NCI-H510A (cell line): ENCODE results near the gene RASGRP2.

Experiments
- DNase-seq: peaks from one replicate; lab custom pipeline; 2025; lab: John Stamatoyannopoulos, UW

RASGRP2 gene

GRCh38 chr11:64739871-64740270 is 4.1 kb downstream of the RASGRP2 start:
- DNase-seq: no peak

- no peak for DNase-seq
Measured at GRCh38 chr11:64736654-64737053, 7.3 kb downstream of the RASGRP2 start.

DNA sequence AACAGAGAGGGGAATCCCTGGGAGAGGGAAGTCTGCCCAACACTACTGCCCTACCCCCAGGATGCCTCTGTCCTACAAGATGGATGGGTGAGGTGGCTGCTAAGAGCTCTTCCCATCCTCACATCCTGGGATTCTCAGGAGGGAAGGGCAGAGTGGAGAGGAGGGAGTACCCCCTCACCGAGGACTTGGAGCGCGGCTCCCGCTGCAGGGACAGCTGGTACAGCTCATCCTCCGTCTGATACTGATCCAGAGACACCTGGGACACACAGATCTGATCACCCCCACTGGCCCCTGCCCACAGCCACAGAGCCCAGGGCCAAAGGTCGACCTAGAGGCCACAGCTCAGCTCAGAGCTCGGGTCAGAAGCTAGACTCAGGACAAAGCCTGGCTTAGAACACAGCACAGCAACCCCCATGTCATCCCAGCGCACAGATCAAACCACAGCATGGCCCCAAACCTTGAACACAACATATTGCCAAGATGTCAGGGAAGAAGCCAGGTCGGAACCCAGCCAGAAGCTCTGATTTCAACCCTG is 8.2 kb downstream of the RASGRP2 start:
- DNase-seq: no peak

DNA sequence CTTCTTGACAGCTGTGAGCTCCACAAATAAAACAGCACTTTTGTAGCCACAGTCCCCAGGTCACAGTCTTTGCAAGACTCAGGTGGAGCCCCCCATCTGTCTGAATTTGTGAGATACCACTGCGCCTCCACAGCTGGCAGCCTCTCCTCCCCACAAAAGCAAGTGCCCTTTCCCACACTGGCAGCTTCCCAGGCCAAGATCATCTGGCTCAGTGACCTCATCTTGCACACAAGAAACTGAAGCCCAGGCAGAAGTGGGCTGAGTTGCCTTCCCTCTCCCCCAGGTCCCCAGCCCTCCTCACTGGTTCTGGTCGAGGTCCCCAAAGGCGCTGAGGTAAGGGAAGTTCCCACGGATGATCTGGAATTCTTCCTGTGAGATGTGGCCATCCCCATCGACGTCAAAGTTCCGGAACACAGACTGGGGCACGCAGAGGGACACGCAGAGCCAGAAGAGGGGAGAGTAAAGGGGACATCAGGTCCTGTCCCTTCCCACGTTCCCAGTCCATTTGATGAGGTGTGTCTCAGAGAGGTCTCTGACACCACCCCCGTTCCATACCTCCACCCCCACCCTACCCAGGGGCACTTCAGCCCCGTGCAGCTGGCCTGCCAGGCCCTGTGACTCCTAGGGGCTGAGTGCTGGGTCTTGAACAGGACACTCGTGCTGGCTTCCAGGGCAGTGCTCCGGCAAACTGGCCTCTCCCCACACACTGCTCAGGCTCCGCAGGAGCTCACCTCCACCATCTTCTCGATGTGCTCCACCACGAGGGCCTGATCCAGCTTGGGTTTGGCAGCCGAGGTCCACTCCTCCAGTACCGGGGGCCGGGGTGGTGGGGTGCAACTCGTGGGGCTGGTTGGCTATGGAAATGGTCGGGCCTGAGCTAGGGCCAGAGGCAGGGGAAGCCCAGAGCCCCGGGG is 8.9 kb downstream of the RASGRP2 start:
- DNase-seq: no peak

GRCh38 chr11:64731601-64732000 is 12.3 kb downstream of the RASGRP2 start:
- no peak for DNase-seq

GRCh38 chr11:64729851-64730382 is 14.0 kb downstream of the RASGRP2 start:
- no peak for DNase-seq

DNA sequence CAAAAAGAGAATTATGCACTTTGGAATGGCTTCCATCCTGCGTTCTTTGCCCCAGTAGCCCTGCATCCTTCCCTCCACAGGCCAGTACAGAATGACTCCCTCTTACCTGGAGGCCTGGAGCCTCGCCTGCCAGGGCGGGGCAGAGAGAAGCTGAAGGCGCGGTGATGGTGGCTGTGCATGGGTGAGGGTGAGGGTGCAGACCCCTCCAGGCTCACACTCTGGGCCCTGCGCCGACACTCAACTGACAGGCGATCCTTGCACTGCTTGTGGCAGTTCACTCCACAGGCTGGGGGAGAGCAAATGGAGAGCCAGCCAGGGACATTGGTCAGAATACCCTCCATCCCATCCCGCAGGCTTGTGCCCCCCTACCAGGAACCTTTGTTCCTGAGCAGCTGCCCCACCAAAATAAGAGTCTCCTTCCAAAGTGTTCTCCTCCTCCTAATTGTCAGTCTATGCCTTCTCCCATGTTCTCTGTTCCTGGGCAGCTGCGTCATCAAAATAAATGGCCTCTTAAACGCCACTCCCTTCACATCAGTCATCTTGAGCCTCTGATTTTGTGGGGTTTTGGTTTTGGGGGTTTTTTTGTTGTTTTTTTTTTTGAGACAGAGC is 15.1 kb downstream of the RASGRP2 start:
- DNase-seq: no peak

GRCh38 chr11:64726867-64727530 is 16.9 kb downstream of the RASGRP2 start:
- DNase-seq: no peak

DNA sequence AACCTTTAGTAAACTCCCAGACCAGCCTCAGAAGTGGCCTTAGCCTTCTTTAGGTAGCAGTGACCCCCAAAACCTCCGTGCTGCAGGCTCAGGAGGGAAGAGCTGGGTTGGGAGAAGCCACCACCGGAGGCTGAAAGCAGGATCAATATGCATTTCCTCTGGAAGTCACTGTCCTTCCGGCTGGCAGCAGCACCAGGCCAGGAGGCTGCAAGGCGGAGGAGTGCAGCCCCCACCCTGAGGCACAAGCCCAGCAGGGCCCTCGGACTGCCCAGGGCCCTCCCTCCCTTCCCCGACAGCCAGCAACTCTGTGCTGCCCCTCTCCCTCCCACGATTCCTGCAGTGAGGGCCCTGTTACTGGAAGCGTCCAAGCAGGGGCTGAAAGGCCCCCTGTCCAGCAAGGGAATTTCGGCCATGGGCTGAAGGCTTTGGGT is 17.7 kb downstream of the RASGRP2 start:
- no peak for DNase-seq

- DNase-seq: no peak
Measured at GRCh38 chr11:64724863-64725532, 18.9 kb downstream of the RASGRP2 start.

DNA sequence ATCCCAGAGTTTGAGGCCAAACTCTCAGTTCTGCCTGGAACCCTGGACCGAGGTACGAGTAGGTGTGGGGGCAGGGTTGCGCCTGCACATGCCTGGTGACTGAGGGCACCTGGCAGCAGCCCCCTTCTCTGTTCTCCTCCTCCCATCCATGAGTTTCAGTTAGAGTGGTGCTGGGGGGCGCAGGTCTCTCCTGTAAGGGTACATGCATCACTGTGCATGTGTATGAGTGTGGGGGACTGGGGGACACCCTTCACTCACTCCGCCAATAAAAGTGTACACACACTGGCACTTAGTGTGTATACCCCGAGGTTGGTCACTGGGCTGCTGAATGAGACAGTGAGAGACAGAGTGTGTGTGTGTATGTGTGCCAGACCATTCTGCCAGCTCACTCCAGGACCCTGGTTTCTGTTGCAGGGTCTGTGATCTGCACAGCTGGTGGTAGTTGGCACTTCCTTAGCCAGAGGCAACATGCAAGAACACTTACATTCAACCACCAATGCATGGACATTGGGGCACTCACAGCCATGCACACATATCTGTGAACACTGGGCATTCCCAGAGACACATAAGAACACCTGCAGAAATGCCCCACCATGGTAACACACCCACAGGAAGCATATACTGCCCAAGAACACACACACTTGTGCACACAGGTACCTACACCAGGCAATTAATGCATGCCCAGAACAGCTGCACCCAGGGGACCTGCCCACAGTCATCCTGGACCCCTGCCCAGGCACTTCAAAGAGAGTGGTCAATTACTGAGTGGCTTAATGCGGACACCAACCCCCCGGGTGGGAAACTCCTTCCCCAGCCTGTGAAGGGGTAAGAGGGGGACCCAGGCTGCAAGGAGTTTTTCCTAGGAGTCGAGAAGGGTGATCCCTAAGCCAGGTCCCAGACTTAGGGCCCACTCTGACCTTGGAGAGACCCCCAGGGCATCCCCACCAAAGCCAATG is 19.8 kb downstream of the RASGRP2 start:
- DNase-seq: no peak

DNA sequence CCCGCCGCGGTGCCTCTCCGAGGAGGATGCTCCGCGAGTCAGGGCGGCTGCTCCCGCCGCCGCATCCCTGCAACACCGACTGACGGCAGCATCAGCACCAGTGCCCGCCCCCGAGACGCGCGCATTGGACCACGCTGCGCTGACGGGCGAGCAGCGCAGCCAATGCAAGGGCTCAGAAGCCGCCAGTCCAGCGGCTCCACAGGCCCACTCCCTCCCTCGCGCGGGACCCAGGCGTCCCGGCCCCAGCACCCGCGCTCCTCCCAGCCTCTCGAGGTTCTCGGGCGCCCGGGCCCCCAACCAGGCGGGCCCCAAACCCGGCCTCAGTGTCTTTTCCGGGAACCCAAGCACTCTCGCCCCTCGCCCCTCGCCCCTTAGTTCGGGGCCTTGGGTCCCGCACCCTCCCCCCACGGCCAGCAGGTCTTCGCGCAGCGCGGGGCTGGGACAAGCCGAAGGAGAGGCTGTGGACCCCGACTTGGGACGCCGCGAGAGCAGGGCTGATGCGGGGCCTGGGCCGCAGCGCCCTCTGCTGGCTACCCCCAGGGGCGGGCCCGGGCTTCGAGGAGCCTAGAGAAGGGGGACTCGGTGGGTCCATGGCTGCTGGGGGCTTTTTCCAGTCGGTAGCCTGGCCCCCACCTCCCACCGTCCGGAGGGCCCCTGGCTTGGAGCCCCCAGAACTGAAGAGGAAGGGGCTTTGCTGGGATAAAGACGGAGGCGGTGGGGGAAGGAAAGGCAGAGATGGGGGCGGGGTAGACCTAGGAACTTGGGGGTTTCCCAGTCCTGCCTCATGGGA is 20.6 kb downstream of the RASGRP2 start, which contains the start of gene NRXN2:
NRXN2 (minus strand) TSS at position 81 of the 790 bp plus-strand sequence. CDS start 9,498 bp downstream, outside the sequence.
- peak; percentile 84 for DNase-seq

- DNase-seq: no peak
Measured at GRCh38 chr11:64722141-64723065, 21.5 kb downstream of the RASGRP2 start.

DNA sequence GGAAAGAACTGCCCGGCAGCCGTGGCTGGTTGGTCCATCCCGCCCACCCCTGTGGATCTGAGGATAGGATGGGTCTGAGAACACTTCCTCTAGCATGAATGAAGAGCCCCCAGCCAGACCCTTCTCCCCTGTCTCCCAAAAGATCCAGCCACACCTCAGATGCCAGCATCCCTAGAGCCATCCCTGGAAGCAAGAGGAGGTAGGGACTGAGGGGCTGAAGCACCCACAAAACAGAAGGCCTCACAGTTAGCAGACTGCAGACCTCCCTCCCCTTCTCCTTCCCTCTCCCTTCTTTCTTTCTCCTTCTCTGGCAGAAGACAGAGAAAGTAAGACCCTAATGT is 22.6 kb downstream of the RASGRP2 start:
- no peak for DNase-seq

DNA sequence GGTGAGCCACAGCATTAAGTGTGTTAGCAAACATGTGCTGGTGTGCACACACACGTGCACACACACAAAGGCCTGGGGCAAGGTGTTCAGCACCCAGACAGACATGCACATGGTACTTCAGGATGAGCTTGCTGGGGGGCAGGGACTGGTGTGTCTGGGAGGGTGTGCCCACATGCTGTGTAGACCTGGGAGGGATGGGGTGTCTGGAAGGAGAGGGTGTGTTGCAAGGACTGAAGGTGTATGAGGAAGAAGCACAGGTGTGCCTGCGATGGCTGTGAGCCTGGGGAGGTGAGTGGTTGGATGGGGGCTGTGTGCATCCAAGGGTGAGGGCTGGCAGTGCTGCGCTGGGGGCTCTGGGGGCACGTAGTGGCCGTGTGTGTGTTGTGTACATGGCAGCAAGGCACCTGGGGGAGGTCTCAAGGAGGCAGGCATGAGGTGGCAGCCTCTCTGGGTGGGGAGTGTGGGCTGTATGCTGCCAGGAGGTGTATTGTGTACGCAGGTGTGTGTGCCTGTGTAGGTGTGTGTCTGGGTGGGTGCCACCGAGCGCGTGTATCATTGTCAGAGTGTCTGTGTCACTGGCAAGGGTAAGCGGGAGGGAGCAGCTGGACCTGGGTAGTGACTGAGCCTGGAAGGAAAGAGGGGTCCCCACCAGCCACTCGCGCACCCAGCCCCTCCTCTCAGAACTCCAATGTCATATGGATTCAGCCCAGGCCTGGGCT is 23.1 kb downstream of the RASGRP2 start:
- no peak for DNase-seq

DNA sequence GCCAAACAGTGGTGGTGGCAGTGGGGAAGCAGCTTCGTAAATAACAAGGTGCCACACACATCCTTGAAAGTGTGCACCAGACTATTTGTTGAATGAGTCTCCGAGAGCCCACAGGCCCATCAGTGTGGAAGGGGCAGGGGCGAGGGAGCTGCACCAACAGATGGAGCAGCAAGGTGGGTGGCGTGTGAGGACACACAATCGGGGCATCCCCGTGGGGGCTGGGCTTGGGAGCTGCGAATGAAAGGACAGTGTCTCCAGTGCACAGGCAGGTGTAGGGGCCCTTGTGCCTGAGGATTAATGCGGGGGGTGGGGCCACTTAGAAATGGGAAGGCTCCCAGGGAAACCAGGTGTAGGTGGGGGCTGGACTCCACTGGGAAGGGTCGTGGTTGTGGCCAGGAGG is 23.8 kb downstream of the RASGRP2 start:
- DNase-seq: no peak

GRCh38 chr11:64719406-64719805 is 24.5 kb downstream of the RASGRP2 start:
- no peak for DNase-seq

DNA sequence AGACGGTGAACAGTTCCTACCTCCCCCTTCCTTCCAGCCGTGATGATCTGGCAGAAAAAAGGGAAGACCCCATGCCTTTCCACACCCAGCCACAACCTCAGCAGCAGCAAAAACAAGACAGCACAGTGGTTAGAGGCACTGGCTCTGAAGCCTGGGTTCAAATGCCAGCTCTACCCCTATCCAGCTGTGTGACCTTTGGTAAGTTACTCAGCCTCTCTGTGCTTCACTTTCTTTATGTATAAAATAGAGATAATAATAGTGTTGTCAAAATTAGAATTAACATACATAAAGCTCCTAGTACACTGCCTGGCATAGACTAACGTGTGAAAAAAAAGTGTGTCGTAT is 25.2 kb downstream of the RASGRP2 start:
- no peak for DNase-seq
